Hypothalamus (tissue), 51 donors: ENCODE measurements around the gene MRPS21.
A peak's percentile ranks its signal among the peaks of the same experiment; 100 is the strongest.
"Not testable (repeated sequence)": the region's sequence is repeated elsewhere in the genome, so short reads cannot be mapped to it uniquely, and the experiment has no call there.

Experiments
- DNase-seq, 51 donors: peaks; one replicate each; lab custom pipeline; 2025; lab: John Stamatoyannopoulos, UW

The MRPS21 gene

DNA sequence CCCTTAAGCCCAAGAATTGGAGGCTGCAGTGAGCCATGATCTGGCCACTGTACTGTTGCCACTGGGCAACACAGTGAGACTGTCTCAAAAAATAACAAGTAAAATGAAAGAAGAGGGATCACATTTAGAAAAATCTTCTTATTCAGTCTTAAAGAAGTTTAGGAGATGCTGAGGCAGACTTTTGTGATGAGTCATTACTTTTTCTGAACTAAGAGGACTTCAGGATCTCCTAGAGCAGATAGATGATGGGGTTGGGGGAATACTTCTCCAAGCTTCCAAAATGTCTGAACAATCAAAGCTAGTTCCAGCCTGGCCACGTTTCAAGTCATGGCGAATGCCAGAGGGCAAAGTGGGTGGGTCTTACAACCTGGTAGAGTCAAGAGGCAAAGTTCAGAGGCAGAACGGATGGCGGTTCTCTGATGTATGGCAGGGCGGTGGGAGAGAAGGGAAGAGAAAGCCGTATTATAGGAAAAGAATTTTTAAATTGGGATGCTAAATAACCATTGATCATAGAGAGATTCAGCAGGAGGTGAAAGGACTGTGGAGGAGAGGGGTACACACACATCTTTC, 13.4 kb upstream of the MRPS21 start:
- DNase-seq: no peak

DNA sequence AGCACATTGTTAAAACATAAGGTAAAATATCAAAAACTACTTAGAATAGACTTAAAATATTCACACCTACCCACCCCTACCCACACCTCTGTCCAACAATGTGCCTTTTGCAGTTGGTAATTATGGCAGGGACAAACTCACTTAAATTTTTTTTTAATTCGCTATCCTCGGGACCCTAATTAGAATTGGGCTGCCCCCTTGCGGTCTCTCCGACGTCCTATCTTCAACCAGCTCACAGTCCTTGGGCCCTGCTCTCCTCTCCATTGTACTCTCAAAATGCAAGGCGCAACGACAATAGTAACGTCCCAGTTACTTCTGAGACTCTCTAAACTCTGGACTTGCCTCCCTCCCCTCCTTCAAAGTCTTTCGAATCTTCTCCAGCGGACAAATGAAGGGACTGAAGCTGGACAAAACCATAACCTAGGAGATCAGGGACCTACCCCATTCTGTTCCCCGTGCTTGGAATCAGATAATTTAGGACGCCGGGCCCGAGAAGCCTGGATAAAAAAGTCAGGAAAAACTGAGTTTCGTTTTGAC, 12.4 kb upstream of the MRPS21 start:
- peak in 43 of 51 donors; percentile 7 to 87 (median 56) for DNase-seq

DNA sequence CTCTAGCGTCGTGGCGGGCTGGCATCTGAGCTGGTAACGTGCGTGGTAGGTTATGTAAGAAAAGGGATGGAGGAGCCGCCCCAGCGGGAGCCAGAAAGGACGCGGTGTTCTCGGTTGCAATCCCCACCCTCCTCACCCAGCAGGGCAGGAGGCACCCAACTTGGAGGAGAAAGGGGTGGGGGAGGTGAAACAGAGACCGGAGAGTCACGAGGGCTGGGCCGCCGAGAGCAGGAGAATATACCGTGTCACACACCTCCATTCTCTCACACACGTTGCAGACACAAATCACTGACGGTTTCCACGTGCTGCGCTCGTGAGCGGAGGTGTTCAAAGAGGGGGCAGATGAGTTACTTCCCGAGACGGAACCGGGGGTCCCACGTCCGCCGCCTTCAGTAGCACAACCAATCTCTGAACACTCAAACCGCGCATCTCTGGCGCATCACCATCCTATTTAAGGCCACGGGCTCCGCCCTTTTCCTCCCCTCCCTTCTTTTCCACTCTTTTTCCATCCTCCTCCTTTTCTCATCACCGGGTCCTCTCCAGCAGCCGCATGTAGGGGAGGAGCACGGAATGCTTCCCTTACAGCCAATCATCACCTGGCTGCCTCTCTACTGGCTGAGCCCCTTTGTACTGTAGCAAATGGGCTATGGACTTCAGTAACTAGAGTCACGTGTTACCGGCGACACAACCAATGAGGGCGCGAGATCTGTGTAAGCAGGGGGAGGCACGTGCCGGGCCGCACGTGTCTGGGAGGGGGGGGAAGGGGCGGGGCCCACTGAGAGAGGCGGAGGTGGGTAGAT, 11.7 kb upstream of the MRPS21 start, which contains the start of gene CIART:
Gene CIART, plus strand, starts transcription at position 797 of the 800 bp plus-strand sequence. CDS start 714 bp downstream, outside the sequence.
- DNase-seq: peak; percentile 41 to 98 (median 90)

- DNase-seq: peak in 9 of 51 donors; percentile 35 to 79 (median 53)
Observed at GRCh38 chr1:150282558-150282958, 11.1 kb upstream of the MRPS21 start.

GRCh38 chr1:150283260-150283659, 10.4 kb upstream of the MRPS21 start:
- no peak for DNase-seq

DNA sequence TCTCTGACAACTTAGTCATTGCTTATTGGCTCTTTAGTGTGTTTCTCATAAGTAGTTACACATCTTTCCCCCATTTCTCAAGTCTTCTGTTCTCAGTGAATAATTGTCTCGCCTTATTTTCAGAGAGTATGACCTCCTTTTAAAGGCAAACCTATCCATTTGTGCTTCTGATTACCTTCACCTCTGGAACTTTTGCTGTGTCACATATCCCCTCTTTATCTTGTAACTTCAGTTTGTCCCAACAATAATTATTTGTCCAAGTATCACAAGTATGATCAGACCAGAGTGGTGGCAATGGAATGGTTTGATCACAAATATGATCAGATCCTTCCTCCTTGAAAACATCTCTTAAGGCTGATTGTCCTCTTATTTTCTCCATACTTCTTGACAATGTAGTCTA, 5.3 kb upstream of the MRPS21 start:
- no peak for DNase-seq

DNA sequence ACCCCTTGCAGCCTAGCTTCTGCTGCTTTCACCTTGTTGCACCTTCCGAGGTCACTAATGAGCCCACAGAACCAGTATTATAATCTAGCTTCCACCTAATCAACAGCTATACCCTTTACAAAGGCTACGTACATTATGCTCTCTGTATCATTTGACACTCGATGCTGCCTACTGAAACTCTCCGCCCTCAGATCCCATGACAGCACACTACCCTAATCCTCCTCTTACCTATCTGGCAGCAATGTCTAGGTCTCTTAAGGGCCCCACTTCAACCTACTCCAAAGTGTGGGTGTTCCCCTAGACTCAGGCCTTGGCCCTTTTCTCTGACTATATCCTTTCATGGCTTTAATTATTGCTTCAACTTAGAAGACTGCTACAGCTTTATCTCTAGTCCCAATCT, 4.8 kb upstream of the MRPS21 start:
- DNase-seq: no peak

DNA sequence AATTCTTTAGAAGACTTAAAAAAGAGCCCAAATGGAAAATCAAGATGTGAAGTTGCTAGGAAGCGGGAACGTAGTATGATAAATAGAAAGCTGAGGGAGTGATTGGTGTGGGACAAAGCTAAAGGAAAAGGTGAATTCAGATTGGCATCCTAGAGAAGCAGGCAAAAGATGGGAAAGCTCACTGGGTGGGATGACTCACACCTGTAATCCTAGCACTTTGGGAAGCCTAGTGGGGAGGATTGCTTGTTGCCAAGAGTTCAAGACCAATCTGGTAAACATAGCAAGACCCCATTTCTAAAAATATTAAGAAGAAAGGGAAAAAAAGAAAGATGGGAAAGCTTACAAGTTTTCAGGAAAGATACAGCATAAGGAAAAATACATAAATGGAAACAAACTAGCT, 1.8 kb downstream of the MRPS21 start:
- no peak for DNase-seq

DNA sequence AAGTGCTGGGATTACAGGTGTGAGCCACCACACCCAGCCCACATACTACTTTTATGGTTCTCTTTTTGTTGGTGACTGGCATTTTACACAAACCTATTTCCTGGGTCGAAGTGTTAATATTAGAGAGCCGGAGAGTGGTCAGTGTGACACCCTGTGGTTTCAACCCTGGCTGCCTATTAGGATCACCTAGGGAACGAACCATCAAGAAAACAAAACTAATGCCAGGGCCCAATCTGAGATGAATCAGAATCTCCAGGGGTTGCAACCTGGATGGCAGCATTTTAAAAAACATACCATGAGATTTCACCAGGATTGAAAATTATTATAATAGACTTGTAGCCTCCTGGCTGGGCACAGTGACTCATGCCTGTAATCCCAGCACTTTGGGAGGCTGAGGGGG, 6.1 kb downstream of the MRPS21 start:
- DNase-seq: no peak

DNA sequence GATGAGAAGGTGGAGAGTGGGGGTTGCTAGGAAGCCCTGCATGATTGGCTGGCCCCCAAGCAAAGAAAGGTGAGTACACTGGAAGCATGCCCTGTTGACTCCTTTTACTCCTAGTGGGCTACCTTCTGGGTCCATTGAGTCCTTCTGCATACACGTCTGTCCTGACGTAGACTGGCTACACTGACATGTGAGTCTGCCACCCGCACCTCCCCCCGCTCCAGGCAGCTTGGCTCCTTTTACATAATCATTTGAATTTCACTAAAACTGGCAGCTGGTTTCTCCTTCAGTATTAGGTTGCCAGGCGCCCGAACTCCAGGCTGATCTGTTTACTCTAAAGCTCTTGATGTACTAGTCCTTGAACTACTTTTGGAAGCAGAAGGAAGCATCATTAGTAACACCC, 8.7 kb downstream of the MRPS21 start:
- DNase-seq: peak in 43 of 51 donors; percentile 3 to 88 (median 46)

GRCh38 chr1:150302902-150303301, 9.2 kb downstream of the MRPS21 start:
- no peak for DNase-seq

DNA sequence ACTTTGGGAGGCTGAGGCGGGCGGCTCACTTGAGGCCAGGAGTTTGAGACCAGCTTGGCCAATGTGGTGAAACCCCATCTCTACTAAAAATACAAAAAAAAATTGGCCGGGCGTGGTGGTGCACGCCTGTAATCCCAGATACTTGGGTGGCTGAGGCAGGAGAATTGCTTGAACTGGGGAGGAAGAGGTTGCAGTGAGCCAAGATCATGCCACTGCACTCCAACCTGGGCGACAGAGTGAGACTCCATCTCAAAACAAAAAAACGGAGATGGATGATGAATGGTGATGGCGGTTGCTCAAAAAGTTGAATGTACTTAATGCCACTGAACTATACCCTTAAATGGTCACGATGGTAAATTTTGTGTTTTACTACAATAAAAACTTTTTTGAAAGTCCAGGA, 14.9 kb downstream of the MRPS21 start:
- DNase-seq: not testable (repeated sequence)

DNA sequence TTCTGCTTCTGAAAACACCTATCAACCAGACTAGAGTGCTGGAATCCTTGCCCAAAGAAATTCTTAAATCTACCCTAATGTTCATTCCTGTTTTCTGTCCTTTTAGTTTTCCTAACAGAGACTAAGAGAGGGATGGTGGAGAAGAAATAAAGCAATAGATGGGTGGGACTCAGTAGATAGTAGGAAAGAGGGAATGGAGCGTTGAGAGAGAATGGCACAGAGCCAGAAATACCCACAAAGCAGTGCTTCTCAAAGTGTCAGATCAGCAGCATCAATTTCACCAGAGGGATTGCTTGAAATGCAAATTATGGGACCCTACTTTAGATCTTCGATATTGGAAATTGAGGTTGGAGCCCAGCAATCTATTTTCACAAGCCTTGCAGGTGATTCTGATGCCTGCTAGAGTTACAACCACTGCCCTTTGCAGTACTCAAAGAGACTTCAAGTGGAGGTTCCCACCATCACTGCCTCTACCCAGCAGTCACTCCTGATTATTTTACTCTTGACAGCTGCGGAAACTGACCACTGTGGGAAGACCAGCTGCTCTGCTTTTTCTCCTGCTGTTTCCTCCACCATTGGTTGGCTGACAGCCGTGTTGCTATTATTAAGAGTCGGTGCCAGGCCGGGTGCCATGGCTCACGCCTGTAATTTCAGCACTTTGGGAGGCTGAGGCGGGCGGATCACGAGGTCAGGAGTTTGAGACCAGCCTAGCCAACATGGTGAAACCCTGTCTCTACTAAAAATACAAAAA, 16.3 kb downstream of the MRPS21 start:
- DNase-seq: no peak

- no peak for DNase-seq
Observed at GRCh38 chr1:150311762-150312161, 18.1 kb downstream of the MRPS21 start.

DNA sequence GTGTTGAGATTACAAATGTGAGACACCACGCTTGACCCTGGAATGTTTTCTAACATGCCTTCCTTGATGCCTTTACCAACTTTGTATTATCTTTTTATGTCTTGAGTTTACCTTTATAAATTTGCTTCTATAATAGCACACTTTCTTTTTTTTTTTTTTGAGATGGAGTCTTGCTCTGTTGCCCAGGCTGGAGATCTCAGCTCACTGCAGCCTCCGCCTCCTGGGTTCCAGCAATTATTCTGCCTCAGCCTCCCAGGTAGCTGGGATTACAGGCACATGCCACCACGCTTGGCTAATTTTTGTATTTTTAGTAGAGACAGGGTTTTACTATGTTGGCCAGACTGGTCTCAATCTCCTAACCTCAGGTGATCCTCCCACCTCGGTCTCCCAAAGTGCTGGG, 21.0 kb downstream of the MRPS21 start:
- not testable (repeated sequence) for DNase-seq

DNA sequence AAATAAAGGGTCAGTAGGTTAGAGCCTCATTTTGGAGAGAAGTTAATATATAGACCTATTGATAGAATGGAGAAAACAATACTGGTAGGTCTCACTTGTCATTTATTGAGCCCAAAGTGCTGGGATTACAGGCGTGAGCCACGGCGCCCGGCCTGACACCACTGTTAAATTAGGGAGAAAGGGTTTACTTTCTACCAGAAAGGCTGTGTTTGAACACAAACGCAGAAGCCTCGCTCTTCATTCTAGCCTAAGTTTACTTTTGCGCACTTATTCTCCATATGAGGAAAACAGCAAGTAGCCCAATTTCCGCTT, 27.0 kb downstream of the MRPS21 start:
- peak in 1 of 51 donors; percentile 0 for DNase-seq

DNA sequence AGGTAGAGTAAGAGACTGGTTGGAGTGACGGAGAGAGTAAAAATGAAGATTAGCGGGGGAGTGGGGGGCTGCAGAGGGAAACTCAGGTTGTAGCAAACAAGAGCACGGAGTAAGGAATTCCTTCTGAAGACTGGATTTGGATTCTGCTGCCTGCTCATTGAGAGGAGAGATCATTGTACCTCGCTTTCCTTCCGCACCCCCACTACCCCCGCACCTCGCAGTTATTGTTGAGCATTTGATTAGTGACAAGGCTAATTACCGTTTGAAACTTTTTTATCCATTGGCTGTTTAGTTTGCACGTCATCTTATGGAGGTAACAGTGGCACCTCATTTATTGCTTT, 28.1 kb downstream of the MRPS21 start:
- no peak for DNase-seq

- DNase-seq: no peak
Observed at GRCh38 chr1:150322310-150322709, 28.6 kb downstream of the MRPS21 start.

- DNase-seq: peak in 20 of 51 donors; percentile 0 to 50 (median 16)
Observed at GRCh38 chr1:150332651-150333290, 39.1 kb downstream of the MRPS21 start.

DNA sequence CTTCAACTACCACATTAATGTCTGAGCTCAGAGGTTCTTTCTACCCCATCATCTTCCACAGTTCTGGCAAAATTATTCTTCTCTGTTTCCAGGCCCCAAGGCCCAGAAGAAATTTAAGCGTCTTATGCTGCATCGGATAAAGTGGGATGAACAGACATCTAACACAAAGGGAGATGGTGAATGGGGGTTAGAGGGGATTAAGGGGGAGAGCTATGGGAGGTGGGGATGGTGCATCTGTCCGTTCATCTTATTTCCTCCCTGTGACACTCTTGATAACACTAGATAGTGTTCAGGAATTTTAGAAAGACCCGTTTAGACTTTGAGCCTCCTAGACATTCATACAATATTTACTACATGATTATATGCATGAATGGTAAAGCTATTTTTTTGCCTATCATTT, 52.7 kb downstream of the MRPS21 start:
- DNase-seq: no peak

DNA sequence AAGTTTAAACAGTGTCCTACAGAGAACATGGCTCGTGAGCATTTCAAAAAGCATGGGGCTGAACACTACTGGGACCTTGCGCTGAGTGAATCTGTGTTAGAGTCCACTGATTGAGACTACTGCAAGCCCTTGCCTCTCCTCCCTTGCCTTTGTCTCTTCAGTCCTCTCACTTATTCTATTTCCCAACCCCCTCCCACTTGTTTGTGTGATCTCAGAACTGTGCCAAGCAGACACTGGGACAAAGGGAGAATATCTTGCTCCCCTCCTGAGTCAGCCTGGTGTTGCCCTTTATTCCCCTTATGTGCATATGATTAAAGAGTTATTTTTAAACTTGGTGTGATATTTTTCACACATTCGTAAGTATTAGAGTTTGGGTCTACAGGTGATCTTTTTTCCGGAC, 59.2 kb downstream of the MRPS21 start:
- no peak for DNase-seq
